Activated CD4-positive, alpha-beta T cell treated with anti-CD3 and anti-CD28 coated beads, Interleukin-10, Interleukin-2, amounts not matched to agents 100 ng/mL and 50 ng/mL, durations not matched to agents 16 hours and 8 hours (primary cell): ENCODE measurements around the gene ARHGAP44.

Experiments
- DNase-seq: peaks from one replicate; pipeline ENCODE4 v3.0.0-alpha.2; 2020

ARHGAP44 gene

DNA sequence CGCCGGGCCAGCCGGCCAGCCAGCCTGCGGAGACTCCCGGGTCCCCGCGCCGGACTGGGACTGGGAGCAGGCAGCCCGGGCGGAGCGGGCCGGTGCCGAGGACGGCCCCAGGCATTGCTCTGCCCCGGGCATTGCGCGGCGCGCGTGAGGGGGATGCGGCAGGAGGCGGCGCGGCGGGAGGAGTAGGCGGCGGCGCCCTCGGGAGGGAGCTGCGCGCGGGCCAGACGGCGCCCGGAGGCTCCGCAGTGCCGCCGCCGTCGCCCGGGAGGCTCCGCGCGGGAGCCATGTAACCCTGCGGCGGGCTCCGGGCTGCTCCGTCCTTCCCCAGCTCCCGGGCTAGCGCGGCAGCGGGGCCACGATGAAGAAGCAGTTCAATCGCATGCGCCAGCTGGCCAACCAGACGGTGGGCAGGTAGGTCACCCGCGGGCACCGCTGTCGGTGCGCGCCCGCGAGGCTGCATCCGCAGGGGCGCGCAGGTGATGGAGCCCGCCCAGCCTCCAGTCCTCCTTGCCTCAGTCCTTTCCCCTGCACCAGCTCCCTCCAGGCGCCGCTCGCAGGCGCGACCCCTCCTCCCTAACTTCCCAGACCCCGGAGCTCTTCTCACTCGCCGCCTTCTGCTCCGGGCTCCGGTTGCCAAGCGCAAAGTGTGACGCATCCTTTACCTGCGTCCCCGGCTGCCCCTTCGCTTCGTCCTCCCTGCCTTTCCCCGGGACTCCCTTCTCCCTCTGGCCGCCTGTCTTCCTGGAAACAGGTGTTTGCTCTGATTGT is at the start of gene ARHGAP44:
Gene ARHGAP44, plus strand, starts transcription at position 18 of the 768 bp plus-strand sequence. Its CDS starts 341 bp downstream, at position 359.
- peak; percentile 49 for DNase-seq

DNA sequence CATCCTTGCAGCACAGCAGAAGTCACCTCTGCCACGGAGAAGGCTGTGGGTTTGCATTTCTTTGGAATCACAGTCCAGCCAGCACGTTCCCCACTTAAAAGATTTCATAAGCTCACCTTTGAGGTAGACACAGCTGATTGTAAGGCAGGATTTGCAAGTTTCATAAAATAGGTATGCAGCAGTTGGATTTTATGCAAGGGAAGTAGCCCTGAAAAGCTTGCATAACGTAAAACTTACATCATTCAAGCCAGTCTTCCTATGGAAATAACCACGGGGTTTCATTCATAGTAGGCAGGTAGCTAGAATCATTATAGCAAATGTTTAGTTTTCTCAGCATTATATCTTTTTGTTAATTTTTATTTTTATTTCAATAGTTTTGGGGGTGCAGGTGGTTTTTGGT is 49.8 kb upstream of the ARHGAP44 start:
- no peak for DNase-seq

GRCh38 chr17:12743046-12743445 is 46.3 kb upstream of the ARHGAP44 start:
- DNase-seq: no peak

DNA sequence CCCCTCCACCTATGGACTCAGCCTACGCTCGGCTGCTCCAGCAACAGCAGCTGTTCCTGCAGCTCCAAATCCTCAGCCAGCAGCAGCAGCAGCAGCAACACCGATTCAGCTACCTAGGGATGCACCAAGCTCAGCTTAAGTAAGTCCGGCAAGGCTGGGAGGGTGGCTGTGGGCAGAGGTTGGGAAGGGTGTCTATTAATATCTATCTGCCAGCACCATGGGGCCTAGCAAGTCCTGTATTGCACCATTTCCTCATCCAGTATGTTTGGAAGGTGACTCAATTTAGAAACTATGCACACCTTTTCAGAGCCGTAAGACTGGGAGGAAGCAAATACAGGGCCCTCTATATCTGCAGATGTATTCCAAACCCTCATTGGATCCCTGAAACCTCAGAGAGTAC is 45.0 kb upstream of the ARHGAP44 start:
- no peak for DNase-seq

DNA sequence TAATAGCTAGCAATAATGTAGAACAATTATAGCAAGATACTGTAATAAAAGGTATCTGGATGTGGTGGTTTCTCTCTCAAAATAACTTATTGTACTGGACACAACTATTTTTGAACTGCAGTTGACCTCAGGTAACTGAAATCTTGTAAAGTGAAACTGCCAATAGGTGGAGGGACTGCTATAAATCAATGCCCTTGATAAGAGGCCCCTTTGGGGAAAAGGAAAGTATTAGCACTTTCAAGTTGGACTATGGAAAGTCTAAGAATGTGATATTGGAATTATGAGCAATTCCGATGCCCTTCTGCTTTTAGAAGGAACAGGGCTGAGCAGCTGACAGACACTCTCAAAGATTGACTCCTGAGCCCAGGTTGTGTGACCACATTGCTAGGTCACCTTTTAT is 44.5 kb upstream of the ARHGAP44 start:
- no peak for DNase-seq

DNA sequence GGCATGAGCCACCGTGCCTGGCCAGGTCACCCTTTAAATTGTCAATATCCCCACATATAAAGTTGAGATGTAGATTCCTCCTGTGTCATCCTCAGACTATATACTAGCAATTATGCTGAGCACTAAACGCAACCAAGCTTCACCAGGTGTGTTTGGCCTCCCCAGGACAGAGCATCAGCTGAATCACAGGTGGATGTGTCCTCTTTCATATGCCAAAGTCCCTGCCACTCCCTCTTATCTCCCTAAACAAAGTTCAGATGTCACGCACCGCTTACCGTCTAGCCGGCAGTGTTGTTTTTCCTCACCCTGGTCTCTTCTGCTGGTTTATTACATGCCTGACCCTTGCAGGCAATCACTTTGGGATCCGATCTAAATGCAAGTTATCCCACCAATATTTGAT is 43.8 kb upstream of the ARHGAP44 start:
- no peak for DNase-seq

- no peak for DNase-seq
Observed at GRCh38 chr17:12756786-12757185, 32.5 kb upstream of the ARHGAP44 start.

DNA sequence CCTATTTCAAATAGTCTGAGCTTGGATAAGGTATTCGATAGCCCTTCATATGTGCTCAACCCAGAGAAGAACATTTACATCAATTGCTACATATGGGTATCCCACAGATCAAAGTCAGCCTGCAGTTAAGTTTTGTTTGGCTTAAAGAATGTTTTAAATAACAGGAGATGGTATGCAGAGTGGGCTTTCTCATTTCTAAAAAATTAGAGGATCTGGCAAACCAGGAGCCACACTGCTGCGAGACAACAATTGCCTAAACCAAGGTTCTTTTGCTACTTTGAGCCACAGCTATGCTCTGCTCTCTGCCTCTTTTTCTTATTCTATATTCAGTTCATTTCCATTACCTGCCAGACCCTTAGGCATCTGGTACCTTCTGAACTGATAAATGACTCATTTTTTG is 30.2 kb upstream of the ARHGAP44 start:
- DNase-seq: no peak

DNA sequence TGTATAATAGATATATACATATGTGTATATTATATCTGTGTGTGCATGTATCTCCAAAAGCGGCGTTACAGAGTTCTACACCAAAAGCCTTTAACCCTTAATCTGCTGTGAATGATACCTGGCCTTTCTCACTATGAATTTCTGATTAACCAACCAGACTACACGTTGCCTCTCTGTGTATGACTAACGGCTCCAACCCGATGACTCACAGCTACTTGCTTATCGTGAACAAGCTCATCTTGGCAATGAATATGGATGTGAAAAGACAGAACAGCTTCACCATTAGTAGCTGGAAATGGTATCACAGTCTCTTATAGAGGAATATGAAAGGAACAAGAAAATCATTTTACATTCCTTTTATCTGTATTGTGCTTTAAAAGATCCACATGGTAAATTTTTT is 23.8 kb upstream of the ARHGAP44 start:
- peak; percentile 6 for DNase-seq

- DNase-seq: no peak
Observed at GRCh38 chr17:12768255-12768654, 21.0 kb upstream of the ARHGAP44 start.

DNA sequence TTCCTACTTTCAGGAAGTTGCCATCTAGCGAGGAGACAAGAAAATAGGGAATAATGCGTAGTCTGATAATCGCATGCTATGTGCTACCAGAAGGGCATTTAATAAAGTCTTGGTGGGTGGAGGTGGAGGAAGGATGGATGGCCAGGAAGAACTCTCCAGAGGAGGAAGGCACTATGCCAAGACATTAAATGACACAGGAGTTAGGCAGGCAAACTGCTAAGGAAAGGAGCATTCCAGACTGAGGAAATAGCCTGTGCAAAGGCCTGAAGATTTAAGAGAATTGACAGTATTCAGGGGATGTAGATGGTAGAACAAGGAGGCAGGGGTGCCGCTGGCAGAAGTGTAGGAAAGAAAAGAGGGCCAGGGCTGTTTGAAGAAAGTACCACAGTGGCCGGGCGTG is 19.3 kb upstream of the ARHGAP44 start:
- DNase-seq: no peak

DNA sequence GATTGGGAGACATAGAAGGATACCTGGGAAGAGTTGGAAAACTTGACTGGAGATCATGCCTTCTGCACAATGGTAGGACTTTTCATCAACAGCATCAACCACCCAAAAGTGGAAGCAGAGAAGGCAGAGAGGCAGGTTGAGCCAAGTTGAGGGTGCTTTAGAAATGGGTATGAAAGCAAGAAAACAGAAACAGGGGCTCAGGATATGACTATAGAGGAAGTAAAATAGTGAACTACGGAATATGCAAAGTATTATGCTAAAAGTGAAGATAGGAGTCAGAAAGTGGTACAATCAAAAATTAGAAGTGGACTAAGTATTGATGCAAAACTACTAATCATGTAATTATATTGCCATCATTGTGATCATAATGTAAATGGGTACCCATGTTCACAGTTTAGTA is 16.1 kb upstream of the ARHGAP44 start:
- DNase-seq: no peak

GRCh38 chr17:12789075-12789480 is 220 bp upstream of the ARHGAP44 start:
- no peak for DNase-seq

DNA sequence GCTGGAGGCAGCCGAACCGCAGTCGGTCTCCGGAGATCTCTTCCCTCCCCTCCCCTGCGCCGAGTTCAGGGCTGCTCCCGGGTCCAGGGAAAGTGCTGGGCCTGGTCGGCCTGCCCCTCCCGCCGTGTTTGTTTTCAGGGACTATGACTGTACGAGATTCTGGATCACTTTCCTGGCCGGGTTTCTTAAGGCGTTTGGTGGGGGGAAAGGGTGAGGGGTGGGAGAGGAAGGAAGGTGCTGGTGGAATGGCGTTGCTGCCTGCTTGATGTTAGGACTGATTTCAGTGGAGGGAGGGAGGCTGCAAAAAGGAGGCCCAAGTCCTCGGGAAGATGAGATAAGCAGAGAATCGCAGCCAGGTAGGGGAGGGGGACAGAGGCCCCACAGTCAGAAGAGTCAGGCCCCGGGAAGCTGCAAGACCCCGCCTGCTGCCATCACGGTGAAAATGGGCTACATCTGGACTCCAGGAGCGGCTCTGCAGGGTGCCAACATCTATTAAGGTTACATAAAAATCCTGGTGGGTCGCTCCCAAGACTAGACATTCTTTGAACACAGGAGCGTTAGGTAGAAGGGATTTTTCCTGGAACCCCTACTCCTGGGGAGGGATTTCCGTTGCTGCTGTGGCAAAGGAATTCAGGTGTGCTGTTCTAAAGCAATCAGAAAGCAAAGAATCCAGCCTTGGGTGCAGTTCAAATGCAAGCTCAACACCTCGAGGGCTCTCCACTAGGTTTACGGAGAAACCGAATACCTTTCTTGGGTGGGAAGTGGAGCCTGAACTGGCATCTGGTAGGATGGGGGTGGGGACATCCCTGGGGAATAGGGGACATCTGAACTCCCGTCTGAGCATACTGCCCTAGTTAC is 1.2 kb downstream of the ARHGAP44 start:
- no peak for DNase-seq

DNA sequence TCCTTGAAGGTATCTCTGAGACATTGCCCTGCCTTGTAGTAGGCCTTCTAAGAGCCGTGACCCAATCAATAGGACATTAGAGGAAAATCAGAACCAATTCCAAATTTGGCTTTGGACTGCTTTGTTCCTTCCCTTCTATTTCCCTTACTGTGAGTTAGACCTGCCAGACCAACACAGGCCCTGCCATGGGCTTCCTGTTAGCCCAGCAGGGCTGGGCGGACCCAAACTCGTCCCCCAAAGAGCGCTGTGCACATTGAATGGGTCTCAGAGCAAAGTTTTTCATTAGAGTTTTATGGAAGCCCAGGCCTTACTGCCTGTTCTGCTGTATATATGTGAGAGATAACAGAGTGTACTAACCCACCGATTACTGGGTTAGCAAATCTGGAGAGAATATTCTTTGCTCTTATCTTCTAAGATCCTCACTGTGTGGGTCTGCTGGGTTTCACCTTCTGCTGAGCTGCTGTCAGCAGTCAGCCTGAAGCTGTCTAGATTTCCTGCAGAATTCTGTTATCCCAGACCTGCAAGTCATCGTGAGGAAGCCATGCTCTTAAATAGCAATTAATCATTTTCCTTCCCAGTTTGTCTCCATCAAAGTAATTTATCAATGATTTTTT is 5.7 kb downstream of the ARHGAP44 start:
- DNase-seq: no peak

DNA sequence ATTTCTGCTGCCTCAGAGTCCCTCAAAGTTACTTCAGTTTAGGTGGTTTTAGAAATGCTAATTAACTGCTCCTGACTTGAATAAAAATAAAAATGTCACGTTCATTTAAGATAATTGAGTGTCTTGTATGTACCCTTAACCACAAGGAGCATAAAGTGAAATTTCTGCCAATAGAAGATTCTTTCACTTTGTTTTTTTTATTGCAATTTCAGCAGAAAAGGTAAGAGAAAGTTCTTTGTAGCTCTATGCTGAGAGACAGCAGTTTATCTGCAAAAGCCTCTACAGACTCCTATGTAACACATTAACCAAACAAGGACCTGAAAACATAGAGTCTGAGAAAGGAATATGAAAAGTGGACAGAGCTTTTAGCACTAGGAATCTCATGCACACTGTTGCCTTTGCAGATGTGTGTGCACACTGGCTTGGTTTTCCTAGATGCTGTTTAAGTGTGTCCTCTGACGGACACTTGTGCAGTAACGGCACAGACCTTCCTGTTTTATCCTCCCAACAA is 11.6 kb downstream of the ARHGAP44 start:
- DNase-seq: no peak

DNA sequence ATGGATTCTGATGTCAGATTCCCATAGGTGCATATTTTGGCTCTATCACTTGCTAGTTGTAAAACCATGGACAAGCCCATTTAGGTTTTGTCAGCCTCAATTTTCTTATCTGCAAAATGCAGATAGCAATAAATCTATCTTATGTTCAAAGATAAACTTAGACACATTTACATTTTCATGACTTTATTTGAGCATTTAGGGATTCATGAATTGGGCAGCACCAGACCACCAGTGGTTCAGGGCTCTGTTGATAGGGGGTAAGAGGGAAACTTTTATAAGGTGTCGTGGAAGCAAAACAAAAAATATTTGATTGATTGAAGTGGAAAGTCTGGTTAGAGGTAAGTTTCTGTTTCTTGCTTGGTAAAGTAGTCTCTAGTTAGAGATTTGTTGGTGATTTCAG is 17.3 kb downstream of the ARHGAP44 start:
- DNase-seq: no peak

DNA sequence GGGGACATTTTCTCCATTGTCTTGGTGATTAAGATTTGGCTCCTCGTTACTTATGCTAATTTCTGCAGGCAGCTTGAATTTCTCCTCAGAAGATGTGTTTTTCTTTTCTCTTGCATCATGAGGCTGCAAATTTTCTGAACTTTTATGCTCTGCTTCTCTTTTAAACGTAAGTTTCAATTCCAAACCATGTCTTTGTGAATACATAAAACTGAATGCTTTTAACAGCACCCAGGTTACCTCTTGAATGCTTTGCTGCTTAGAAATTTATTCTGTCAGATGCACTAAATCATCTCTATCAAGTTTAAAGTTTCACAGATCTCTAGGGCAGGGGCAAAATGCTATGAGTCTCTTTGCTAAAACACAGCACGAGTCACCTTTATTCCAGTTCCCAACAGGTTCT is 19.4 kb downstream of the ARHGAP44 start:
- DNase-seq: no peak

- DNase-seq: no peak
Observed at GRCh38 chr17:12812877-12813276, 23.6 kb downstream of the ARHGAP44 start.

DNA sequence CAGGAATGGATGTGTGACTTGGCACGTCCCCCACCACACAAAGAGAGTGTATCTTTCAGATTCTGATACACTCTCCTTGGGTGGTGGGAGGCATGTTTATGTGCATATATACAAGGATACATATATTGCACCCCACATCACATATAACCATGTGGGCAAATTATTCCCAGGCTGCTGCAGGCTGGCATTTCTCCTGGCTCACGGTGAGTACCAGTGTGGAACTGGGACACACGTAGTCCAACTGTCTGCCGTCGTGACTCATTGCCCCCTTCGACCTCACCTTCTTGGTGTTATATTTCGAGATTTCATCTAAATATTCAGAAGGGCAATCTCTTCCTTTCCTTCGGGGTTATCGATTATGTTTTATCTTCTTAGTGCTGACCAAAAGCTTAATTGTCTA is 24.4 kb downstream of the ARHGAP44 start:
- no peak for DNase-seq

DNA sequence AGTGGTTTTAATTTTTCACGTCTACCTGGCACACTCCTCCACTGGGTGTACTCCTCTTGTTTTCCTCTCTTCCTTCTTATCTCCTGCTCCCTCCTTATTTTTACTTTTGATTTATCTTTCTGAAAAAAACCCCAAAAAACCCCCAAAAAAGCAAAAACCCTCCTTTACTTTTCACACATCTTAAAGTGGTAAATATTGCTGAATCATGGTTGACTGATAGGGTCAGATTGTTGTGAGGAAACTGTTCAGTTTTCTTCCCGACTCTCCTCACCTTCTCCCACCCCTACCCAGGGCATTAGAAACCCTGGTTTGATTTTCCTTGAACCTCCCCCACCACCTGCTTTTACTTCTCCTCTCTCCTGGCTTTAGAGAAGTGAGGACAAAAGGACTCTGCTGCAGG is 25.4 kb downstream of the ARHGAP44 start:
- no peak for DNase-seq

GRCh38 chr17:12815642-12816141 is 26.4 kb downstream of the ARHGAP44 start:
- no peak for DNase-seq

GRCh38 chr17:12821376-12821940 is 32.2 kb downstream of the ARHGAP44 start:
- DNase-seq: no peak
